ENCODE data around the gene ANO4.

The ANO4 gene

GRCh38 chr12:101019667-101020066, 225.1 kb downstream of the ANO4 start:
- Histone ChIP-seq H3K4me3 (ENCODE audit: low read length) (no peak overlapping the region), H3K36me3 (replicated peaks; ENCODE audit: insufficient read depth, low read length) (no peaks in the 10 kb centered on the region), H3K27me3 (replicated peaks; ENCODE audit: insufficient read depth, low read length) (no peaks in the 10 kb centered on the region), H4K20me1 (ENCODE audit: insufficient read depth, low read length) (no peaks in the 10 kb centered on the region), H3K9ac (ENCODE audit: low read length) (no peak overlapping the region), H3K79me2 (ENCODE audit: low read length) (no peaks in the 10 kb centered on the region), H3K9me3 (replicated peaks; ENCODE audit: insufficient read depth, low read length) (no peaks in the 10 kb centered on the region), H3K9me2 (replicated peaks; ENCODE audit: insufficient read depth, low read length) (no peaks in the 10 kb centered on the region), H3K27ac (ENCODE audit: low read length) (no peak overlapping the region), H3K4me2 (ENCODE audit: low read depth, low read length) (no peak overlapping the region), H2AFZ (ENCODE audit: low read length) (no peak overlapping the region), H3F3A (ENCODE audit: insufficient read depth, low read length) (no peaks in the 10 kb centered on the region), H3K4me1 (ENCODE audit: low read length) (no peaks in the 10 kb centered on the region)
- TF ChIP-seq EZH2phosphoT487 (IDR thresholded peaks at IDR 0.05; ENCODE audit: low read length) (no peak), CTCF (IDR thresholded peaks at IDR 0.05; ENCODE audit: low read length) (no peak), EZH2 (optimal IDR thresholded peaks at IDR 0.05; ENCODE audit: low read depth, low read length) (no peak)
- no peak for DNase-seq

GRCh38 chr12:101021442-101021841, 226.9 kb downstream of the ANO4 start:
- H3K79me2 ChIP-seq (ENCODE audit: low read length) = no peaks in the 10 kb centered on the region
- no peaks in the 10 kb centered on the region for H3F3A ChIP-seq (ENCODE audit: insufficient read depth, low read length)
- H3K4me2 ChIP-seq (ENCODE audit: low read depth, low read length) = no peak overlapping the region
- no peaks in the 10 kb centered on the region for H3K9me3 ChIP-seq (replicated peaks; ENCODE audit: insufficient read depth, low read length)
- DNase-seq = no peak
- no peaks in the 10 kb centered on the region for H4K20me1 ChIP-seq (ENCODE audit: insufficient read depth, low read length)
- no peaks in the 10 kb centered on the region for H3K9me2 ChIP-seq (replicated peaks; ENCODE audit: insufficient read depth, low read length)
- no peak overlapping the region for H2AFZ ChIP-seq (ENCODE audit: low read length)
- H3K4me3 ChIP-seq (ENCODE audit: low read length) = no peak overlapping the region
- H3K9ac ChIP-seq (ENCODE audit: low read length) = no peak overlapping the region
- H3K27ac ChIP-seq (ENCODE audit: low read length) = no peak overlapping the region
- no peaks in the 10 kb centered on the region for H3K27me3 ChIP-seq (replicated peaks; ENCODE audit: insufficient read depth, low read length)
- TF ChIP-seq EZH2 (optimal IDR thresholded peaks at IDR 0.05; ENCODE audit: low read depth, low read length) (no peak), EZH2phosphoT487 (IDR thresholded peaks at IDR 0.05; ENCODE audit: low read length) (no peak), CTCF (IDR thresholded peaks at IDR 0.05; ENCODE audit: low read length) (no peak)
- H3K36me3 ChIP-seq (replicated peaks; ENCODE audit: insufficient read depth, low read length) = no peaks in the 10 kb centered on the region
- no peaks in the 10 kb centered on the region for H3K4me1 ChIP-seq (ENCODE audit: low read length)

- Histone ChIP-seq H3K27ac (ENCODE audit: low read length) (no peak overlapping the region), H2AFZ (ENCODE audit: low read length) (no peak overlapping the region), H3K36me3 (replicated peaks; ENCODE audit: insufficient read depth, low read length) (no peaks in the 10 kb centered on the region), H3K4me2 (ENCODE audit: low read depth, low read length) (no peak overlapping the region), H3F3A (ENCODE audit: insufficient read depth, low read length) (no peaks in the 10 kb centered on the region), H3K9ac (ENCODE audit: low read length) (no peak overlapping the region), H3K27me3 (replicated peaks; ENCODE audit: insufficient read depth, low read length) (no peaks in the 10 kb centered on the region), H4K20me1 (ENCODE audit: insufficient read depth, low read length) (no peaks in the 10 kb centered on the region), H3K9me2 (replicated peaks; ENCODE audit: insufficient read depth, low read length) (no peaks in the 10 kb centered on the region), H3K4me1 (ENCODE audit: low read length) (no peaks in the 10 kb centered on the region), H3K9me3 (replicated peaks; ENCODE audit: insufficient read depth, low read length) (no peaks in the 10 kb centered on the region), H3K79me2 (ENCODE audit: low read length) (no peaks in the 10 kb centered on the region), H3K4me3 (ENCODE audit: low read length) (no peak overlapping the region)
- TF ChIP-seq EZH2phosphoT487 (IDR thresholded peaks at IDR 0.05; ENCODE audit: low read length) (no peak), EZH2 (optimal IDR thresholded peaks at IDR 0.05; ENCODE audit: low read depth, low read length) (no peak), CTCF (IDR thresholded peaks at IDR 0.05; ENCODE audit: low read length) (no peak)
- no peak for DNase-seq
Observed at GRCh38 chr12:101021911-101022388, 227.4 kb downstream of the ANO4 start.
